ENCODE data around the gene SLC26A6. TPM values are rescaled to one million over a fixed set of nuclear protein-coding genes. Genes with fewer than 3 reads are reported as not detected.

The SLC26A6 gene
- total RNA-seq, 1 donor from 2014 or later, result 76.1 TPM

DNA sequence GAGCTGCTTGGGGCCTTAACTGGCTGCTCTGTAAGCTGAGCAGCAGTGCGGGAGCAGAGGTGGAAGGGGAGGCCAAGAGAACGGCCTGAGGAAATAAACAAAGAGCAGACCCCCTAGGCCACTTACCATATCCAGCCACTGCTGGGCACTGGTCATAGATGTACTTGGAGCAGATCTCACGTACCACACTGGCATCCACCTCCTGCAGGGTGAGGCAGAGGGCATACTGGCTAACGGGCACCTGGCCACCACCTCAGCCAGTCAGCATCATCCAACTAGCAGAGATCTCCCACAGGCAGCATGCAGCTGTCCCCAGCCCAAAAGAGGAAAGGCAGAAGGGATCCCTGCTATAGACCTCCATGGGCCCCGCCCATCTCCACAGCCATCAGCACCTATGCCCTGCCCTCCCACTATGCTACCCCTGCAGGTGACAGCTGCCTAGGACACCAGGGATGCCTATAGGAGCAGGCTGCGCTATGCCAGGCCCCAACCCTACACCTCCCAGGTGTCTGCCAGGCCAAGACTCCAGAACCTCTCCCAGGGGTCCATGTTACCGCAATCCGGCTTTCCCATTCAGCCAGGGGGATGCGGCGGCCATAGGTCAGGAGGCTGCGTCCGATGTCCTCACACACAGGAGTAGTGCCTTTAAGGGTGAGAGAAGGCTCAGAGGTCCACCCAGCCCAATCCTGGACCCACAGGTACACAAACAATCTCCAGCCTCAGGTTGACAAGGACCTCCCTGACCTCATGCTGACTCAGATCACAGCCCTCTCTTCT lies 35.6 kb downstream of the SLC26A6 start:
- H3K4me3 Mint-ChIP-seq (ENCODE audit: unreplicated experiment), result no peak overlapping the region
- no peaks in the 10 kb centered on the region for H3K9me3 Mint-ChIP-seq (ENCODE audit: unreplicated experiment)
- no peak for DNase-seq (ENCODE audit: low spot score)
- TF ChIP-seq, protein P1, sequence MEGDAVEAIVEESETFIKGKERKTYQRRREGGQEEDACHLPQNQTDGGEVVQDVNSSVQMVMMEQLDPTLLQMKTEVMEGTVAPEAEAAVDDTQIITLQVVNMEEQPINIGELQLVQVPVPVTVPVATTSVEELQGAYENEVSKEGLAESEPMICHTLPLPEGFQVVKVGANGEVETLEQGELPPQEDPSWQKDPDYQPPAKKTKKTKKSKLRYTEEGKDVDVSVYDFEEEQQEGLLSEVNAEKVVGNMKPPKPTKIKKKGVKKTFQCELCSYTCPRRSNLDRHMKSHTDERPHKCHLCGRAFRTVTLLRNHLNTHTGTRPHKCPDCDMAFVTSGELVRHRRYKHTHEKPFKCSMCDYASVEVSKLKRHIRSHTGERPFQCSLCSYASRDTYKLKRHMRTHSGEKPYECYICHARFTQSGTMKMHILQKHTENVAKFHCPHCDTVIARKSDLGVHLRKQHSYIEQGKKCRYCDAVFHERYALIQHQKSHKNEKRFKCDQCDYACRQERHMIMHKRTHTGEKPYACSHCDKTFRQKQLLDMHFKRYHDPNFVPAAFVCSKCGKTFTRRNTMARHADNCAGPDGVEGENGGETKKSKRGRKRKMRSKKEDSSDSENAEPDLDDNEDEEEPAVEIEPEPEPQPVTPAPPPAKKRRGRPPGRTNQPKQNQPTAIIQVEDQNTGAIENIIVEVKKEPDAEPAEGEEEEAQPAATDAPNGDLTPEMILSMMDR (IDR thresholded peaks at IDR 0.05; ENCODE audit: unreplicated experiment), result no peak
- H3K27me3 Mint-ChIP-seq (ENCODE audit: unreplicated experiment), result peaks cover 5% of the 10 kb centered on the region
- H3K4me1 Mint-ChIP-seq (ENCODE audit: unreplicated experiment), result no peaks in the 10 kb centered on the region
- H3K27ac Mint-ChIP-seq (ENCODE audit: unreplicated experiment), result no peak overlapping the region
- peaks cover 26% of the 10 kb centered on the region for H3K36me3 Mint-ChIP-seq (ENCODE audit: low read depth, unreplicated experiment)

DNA sequence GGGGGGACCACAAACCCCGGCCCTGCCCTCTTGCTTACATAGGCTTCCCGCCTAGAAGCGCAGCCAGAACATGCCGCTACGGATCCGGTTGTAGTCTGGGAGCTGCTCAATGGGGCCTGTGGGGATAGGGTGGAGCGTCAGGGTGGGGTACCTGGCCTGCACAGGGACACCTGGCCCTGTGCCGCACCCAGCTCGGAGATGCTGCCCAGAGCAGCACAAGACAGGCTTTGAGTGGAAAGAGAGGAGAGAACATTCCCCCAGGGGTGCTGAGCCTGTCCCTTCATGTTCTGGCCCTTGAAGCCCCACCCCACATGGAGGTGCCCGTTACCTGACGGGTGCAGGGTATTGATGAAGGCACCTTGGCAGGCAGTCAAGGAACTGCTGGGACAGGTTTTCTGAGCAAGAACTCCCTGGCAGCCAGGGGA lies 36.2 kb downstream of the SLC26A6 start:
- Mint-ChIP-seq H3K36me3 (ENCODE audit: low read depth, unreplicated experiment) (peaks cover 19% of the 10 kb centered on the region), H3K4me3 (ENCODE audit: unreplicated experiment) (no peak overlapping the region), H3K4me1 (ENCODE audit: unreplicated experiment) (no peaks in the 10 kb centered on the region), H3K27ac (ENCODE audit: unreplicated experiment) (no peak overlapping the region), H3K27me3 (ENCODE audit: unreplicated experiment) (peaks cover 5% of the 10 kb centered on the region), H3K9me3 (ENCODE audit: unreplicated experiment) (no peaks in the 10 kb centered on the region)
- DNase-seq (ENCODE audit: low spot score), result no peak
- TF ChIP-seq, protein P1 (IDR thresholded peaks at IDR 0.05; ENCODE audit: unreplicated experiment), result no peak

DNA sequence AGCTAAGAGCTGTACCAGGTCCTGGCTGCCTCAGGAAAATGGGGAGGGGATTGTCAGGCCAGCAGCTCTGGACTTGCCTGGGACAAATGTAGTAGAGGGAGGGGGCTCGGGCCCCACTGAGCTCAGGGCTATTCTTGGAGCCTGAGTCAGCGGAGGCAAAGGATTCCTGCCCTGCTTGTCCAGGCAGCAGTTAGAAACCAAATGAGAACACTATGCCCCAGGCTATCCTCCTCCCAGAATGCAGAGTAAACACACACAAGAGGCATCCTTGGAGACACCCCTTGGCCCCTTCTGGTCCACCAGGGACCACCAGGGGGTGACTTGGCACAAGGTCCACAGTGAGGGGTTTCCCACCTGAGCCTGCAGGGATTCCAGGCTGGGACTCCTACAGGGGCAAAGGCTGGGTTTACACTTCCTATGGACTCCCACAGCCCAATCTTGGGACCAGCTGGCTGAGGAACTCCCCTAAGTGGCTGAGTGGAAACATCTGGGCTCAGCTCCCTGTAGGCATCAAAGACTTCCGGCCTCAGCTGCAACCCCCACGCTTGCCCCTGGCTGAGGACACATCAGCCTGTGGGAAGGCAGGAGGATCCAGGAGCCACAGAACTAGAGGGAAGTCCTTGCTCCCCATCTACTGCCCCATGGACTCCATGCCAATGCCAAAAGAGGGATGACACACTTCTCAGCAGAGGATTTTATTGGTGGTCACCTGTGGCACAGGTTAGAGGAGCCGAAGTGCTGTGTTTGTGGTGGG lies 36.8 kb downstream of the SLC26A6 start:
- DNase-seq (ENCODE audit: low spot score), result no peak
- no peaks in the 10 kb centered on the region for H3K9me3 Mint-ChIP-seq (ENCODE audit: unreplicated experiment)
- peaks cover 15% of the 10 kb centered on the region for H3K36me3 Mint-ChIP-seq (ENCODE audit: low read depth, unreplicated experiment)
- H3K4me1 Mint-ChIP-seq (ENCODE audit: unreplicated experiment), result no peaks in the 10 kb centered on the region
- TF ChIP-seq, protein P1 (IDR thresholded peaks at IDR 0.05; ENCODE audit: unreplicated experiment), result no peak
- H3K27ac Mint-ChIP-seq (ENCODE audit: unreplicated experiment), result no peak overlapping the region
- peak overlapping the region; percentile 59 for H3K4me3 Mint-ChIP-seq (ENCODE audit: unreplicated experiment)
- peaks cover 5% of the 10 kb centered on the region for H3K27me3 Mint-ChIP-seq (ENCODE audit: unreplicated experiment)

DNA sequence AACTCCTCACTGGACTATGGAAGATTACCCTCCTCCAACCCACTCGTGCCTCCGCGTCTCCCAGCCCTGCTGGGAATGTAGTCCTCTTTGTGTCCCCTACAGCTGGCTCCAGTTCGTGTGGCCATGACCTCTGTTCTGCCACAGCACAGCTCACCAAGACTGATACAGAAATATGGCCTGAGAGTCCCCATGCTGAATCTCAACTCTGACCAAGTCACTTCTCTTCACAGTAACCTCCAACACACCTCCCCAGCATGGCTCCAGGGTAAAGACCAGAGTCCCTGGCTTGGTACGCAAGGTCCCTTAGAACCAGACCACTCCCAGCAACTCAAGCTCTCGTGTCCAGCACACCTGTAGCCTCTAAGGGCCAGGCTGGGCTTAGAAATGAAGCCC lies 37.9 kb downstream of the SLC26A6 start:
- no peaks in the 10 kb centered on the region for H3K4me1 Mint-ChIP-seq (ENCODE audit: unreplicated experiment)
- peaks cover 12% of the 10 kb centered on the region for H3K27me3 Mint-ChIP-seq (ENCODE audit: unreplicated experiment)
- peak overlapping the region; percentile 13 for H3K4me3 Mint-ChIP-seq (ENCODE audit: unreplicated experiment)
- DNase-seq (ENCODE audit: low spot score), result no peak
- H3K36me3 Mint-ChIP-seq (ENCODE audit: low read depth, unreplicated experiment), result peaks cover 11% of the 10 kb centered on the region
- no peaks in the 10 kb centered on the region for H3K9me3 Mint-ChIP-seq (ENCODE audit: unreplicated experiment)
- TF ChIP-seq, protein P1 (IDR thresholded peaks at IDR 0.05; ENCODE audit: unreplicated experiment), result no peak
- no peak overlapping the region for H3K27ac Mint-ChIP-seq (ENCODE audit: unreplicated experiment)
